ENCODE results near the gene KCMF1.

Gene KCMF1

GRCh38 chr2:84956334-84957297 is 14.3 kb upstream of the KCMF1 start:
- no peak for DNase-seq

- no peak for DNase-seq
These were observed 13.2 kb upstream of the KCMF1 start for GRCh38 chr2:84957771-84958134.

- DNase-seq: no peak
These were observed 12.6 kb upstream of the KCMF1 start for GRCh38 chr2:84958135-84959059.

- DNase-seq: no peak
These were observed 11.8 kb upstream of the KCMF1 start for GRCh38 chr2:84959095-84959565.

- DNase-seq: no peak
These were observed 11.1 kb upstream of the KCMF1 start for GRCh38 chr2:84959566-84960506.

- no peak for DNase-seq
These were observed 8.0 kb upstream of the KCMF1 start for GRCh38 chr2:84962917-84963316.

- no peak for DNase-seq
These were observed 7.7 kb upstream of the KCMF1 start for GRCh38 chr2:84963323-84963691.

GRCh38 chr2:84963692-84964405 is 7.1 kb upstream of the KCMF1 start:
- DNase-seq: no peak

GRCh38 chr2:84964406-84965191 is 6.4 kb upstream of the KCMF1 start:
- no peak for DNase-seq

- no peak for DNase-seq
These were observed 5.8 kb upstream of the KCMF1 start for GRCh38 chr2:84965192-84965516.

GRCh38 chr2:84965827-84966226 is 5.1 kb upstream of the KCMF1 start:
- no peak for DNase-seq

GRCh38 chr2:84966731-84967130 is 4.2 kb upstream of the KCMF1 start:
- no peak for DNase-seq

- DNase-seq: no peak
These were observed 1.3 kb upstream of the KCMF1 start for GRCh38 chr2:84969511-84970209.

GRCh38 chr2:84970210-84970867 is 622 bp upstream of the KCMF1 start:
- DNase-seq: no peak

- DNase-seq: no peak
These were observed 697 bp downstream of the KCMF1 start for GRCh38 chr2:84971510-84972206.

GRCh38 chr2:84972207-84972783 is 1.3 kb downstream of the KCMF1 start:
- no peak for DNase-seq

- DNase-seq: no peak
These were observed 2.0 kb downstream of the KCMF1 start for GRCh38 chr2:84972932-84973331.

GRCh38 chr2:84980263-84980983 is 9.5 kb downstream of the KCMF1 start:
- no peak for DNase-seq
